CD4-positive, alpha-beta T cell treated with Interleukin-2 at 100 ng/mL for 4 hours (primary cell): ENCODE results near the gene UMODL1.

Experiments
- DNase-seq: peaks from one replicate; pipeline ENCODE4 v3.0.0-alpha.2; 2020; ENCODE audit warnings: low spot score

UMODL1 gene

DNA sequence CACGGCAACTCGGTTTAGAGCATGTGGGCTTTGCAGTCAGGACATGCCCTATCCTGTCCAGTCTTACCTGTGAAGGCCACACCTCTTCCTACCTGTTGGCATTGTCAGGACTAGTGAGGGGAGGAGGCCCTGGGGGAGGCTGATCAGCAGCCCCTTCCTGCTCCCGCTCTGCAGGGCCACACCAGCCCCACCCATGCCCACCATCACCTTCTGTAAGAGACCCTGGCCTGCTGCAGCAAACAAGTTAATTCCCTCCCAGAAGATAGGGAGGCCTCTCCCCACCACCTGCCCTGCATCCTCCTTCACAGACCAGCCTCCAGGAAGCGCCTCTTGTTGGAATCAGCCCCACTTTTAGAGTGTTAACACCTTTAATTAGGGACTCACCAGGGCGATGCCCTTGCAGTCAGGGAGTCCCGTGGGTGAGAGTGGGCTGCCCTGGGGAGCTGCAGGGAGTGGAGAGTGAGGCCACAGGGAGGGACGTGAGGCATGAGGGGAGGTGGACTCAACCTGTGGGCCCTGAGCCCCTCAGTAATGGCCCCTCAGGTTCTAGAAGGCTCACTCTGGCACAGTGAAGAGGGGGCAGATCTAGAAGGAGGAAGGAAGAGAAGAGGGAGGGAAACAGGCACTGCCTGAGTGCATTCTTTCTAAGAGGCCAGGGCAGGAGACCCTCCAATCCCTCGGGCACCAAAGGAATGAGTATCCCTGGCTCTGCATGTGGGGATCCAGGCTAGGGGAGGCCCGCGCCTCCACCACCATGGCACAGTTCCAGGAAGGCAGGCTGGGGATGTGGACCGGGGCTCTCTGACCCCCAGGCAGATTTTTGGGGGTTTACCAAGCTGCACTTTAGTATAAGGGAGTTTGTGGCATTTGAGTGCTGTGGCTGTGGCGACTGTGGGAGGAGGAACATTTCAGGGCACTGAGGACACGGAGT lies 8.2 kb downstream of the UMODL1 start:
- DNase-seq: no peak

GRCh38 chr21:42079939-42080787 lies 9.0 kb downstream of the UMODL1 start:
- DNase-seq: no peak

GRCh38 chr21:42080788-42081083 lies 9.6 kb downstream of the UMODL1 start:
- DNase-seq: no peak

DNA sequence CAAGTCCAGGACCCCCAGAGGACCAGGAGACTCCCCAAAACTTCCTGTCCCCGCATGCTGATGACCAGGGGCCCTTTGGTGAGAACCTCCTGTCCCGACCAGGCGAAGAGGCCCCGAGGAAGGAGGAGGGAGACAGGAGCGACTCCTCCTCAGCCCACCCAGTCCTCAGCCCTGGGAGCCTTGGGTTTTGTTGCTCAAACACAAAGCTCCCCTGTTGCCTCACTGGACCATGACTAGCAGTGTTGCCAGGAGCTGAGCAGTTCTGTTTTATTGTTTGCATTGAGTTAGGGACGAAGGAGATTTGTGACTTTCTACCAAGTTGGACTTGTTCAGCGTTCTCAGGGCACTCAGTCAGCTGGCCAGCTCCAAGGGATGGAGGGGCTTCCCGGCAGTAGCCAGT lies 10.0 kb downstream of the UMODL1 start:
- no peak for DNase-seq

DNA sequence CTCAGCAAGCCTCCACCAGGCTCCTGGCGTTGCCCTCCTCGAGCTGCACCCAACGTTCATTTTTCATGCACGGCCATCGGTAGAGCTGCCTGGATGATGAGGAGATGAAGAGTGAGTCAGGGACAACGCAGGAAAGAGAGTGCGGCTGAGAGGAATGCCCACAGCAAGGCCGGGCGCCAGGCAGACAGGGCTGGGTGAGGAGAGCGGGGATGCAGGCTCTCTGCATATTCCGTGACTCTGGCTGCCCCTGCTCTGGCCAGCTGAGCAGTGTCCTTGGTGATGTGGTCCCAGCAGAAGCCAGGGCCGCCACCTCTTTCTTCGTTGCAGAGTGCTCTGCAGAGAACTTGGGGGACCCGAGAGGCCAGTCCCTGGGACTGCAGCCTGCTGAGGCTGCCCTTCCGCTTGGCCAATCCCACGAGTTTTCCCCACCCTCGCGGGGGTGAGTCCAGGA lies 10.8 kb downstream of the UMODL1 start:
- DNase-seq: no peak

DNA sequence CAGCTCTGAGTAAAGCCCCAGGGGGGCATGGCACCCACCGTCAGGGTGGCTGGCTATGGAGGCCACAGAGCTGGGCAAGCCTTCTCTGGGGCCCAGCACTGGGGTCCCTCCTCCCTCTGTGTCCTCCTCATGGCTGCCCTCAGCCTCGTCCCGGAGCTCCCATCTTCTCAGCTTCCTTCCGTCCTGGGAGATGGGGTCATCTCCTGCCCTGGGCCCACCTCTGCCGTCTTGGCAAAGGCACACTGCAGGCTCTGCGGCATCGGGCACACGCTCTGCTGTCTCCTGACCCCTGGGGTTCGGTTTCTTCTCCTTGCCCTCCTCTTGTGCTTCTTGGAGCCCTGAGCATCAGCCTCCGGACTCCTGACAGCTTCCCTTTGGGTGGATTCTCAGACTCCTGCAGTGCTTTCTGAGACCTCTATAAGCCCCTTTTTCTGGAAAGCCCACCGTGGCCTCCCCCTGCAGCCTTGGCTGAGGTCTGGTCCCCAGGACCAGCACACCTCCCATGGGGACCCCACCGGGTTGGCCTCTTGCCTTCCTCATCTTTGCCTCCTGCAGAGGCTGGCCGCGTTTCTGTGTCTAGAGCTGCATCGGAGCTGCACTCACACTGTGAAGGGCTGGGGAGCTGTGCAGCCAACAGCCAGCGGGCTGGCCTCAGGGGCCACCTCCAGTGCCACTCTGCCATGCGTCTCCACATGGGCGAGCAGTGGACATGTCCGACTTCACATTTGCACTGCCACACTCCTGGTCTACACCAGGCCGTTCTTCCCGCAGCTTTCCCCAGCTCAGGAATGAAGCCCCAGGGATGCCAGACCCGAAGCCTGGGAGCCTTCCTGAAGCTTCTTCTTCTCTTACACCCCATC lies 11.6 kb downstream of the UMODL1 start:
- DNase-seq: no peak

GRCh38 chr21:42083361-42083690 lies 12.2 kb downstream of the UMODL1 start:
- no peak for DNase-seq

GRCh38 chr21:42084079-42084478 lies 13.0 kb downstream of the UMODL1 start:
- no peak for DNase-seq

DNA sequence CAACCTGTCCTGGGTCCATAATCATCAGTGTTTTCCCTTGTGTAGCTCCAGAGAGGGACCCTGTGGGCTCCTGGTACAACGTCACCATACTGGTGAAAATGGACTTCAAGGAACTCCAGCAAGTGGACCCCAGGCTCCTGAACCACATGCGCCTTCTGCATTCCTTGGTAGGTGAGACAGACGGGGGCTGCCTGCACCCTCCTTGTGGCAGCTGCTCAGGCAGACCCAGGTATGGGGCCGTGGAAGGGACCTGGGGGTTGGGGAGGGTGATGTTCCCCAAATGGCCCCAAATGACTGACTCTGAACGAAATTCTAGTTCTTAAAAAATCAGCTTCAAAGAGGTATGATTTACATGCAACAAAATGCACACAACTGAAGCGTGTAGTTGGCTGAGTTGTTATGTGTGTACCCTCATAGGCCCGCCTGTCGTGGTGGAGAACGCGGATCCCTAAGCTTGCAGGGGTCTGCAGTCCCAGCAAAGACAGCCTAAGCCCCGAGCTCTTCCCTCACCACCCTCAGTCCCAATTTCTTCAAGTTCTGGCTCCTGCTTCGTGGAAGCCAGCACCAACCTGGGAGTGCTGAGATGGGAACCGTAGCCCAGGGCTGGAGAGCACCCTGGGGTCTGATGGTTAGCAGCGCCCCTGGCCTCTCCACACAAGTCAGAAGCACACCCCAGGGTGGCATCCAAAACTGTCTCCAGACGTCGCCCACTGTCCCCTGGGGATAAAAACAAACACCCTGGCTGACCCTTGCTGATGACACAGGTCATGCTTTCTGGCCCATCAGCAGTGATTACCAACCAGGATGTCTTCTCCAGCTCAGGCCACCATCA lies 14.3 kb downstream of the UMODL1 start:
- no peak for DNase-seq

GRCh38 chr21:42086969-42087368 lies 15.9 kb downstream of the UMODL1 start:
- DNase-seq: no peak

DNA sequence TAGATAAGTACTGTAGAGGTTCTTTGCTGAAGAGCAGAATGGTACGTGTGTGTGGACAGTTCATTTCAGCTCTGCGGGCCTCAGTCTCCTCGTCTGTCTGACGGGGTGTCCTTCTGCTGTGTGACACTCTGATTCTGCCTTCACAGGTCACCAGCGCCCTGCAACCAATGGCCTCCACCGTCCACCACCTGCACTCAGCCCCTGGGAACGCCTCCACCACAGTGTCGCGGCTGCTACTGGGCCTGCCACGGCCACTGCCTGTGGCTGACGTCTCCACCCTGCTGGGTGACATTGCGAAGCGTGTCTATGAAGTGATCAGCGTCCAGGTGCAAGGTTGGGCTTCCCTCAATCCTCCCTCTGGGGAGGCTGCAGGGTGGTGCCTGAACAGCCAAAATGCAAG lies 17.0 kb downstream of the UMODL1 start:
- DNase-seq: no peak

GRCh38 chr21:42088658-42089057 lies 17.5 kb downstream of the UMODL1 start:
- no peak for DNase-seq

- DNase-seq: no peak
Measured at GRCh38 chr21:42089093-42089631, 18.0 kb downstream of the UMODL1 start.

DNA sequence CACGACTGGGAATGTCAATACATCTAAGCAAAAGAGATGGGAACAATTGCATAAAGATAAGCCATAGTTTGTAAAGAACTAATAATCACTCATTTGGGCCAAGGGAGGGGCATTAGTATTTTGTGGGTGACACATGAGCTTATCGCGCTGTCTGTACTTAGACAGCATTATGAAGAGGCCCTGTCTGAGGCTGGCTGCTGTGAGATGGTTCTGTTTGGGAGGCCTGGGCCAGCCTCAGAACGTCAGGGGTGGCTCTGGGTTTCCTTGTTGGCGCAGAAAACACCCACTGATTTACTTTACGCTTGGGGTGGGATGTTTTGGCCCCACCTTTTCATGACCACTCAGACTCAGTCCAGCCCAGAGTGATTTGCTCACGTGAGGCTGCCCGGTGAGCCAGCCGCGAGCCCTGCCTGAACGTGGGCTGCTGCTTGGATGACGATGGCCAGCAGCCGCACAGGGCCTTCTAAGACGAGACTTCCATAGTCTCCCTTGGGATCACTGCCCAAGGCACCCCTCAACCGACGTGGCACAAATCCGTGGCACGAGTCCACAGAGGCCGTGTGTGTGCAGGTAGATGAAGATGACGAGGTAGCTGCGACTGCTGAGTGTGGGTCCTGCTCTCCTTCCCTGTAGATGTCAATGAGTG lies 18.7 kb downstream of the UMODL1 start:
- no peak for DNase-seq

DNA sequence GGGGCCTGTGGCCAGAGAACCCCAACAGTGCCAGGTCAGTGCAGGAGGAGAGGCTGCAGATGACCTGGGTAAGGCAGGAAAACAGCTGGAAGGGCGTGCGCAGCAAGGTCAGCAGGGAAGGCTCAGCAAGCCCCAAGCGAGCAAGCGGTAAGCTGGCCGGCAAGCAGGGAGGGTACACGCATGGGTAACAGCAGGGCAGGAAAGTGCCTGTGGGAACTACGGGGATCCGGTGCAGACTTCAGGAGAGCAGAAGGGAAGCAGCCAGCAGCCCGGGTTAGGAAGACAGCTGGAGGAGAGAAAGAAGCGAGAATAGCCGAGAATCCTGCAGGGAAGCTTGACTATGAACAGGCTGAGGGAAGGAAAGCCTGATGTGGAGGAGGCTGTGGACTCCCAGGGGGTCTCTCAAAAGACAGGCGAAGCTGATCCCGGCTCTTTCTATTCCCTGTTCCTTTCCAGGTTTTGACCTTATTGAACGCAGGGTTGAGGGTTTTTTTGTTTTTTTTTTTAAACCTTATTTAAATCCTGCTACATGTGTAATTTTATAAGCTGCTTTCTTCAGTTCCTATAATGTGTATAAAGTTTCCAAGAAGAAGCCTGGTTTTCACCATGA lies 20.9 kb downstream of the UMODL1 start:
- no peak for DNase-seq

- DNase-seq: no peak
Measured at GRCh38 chr21:42092771-42093170, 21.7 kb downstream of the UMODL1 start.

DNA sequence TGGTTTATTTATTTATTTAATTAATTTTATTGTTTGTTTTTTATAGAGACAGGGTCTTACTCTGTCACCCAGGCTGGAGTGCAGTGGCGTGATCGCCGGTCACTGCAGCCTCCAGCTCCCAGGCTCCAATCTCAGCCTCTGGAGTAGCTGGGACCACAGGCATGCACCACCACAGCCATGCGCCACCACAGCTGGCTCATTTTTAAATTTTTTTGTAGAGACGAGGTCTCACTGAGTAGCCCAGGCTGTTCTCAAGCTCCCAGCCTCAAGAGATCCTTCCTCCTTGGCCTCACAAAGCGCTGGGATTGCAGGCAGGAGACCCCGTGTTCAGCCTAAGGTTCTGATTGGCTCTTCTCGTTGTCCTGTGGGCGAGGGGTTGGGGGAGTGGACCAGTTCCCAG lies 22.1 kb downstream of the UMODL1 start:
- DNase-seq: no peak

- no peak for DNase-seq
Measured at GRCh38 chr21:42093991-42094421, 22.9 kb downstream of the UMODL1 start.

GRCh38 chr21:42094811-42095210 lies 23.7 kb downstream of the UMODL1 start:
- no peak for DNase-seq

GRCh38 chr21:42095581-42095980 lies 24.5 kb downstream of the UMODL1 start:
- no peak for DNase-seq
